SK-N-SH (cell line): ENCODE results near the gene LTB4R2.

Experiments
- CTCF ChIP-seq: fragments of 200-600 bp; sonication (generic); IDR thresholded peaks from 2 replicates; pipeline ENCODE4 v1.6.1; 2017; ENCODE audit warnings: antibody characterized with exemption, mild to moderate bottlenecking, moderate library complexity
- EZH2phosphoT487 ChIP-seq: fragments of 200-600 bp; sonication (generic); IDR thresholded peaks from 2 replicates; pipeline ENCODE4 v1.6.1; 2017; ENCODE audit warnings: low read depth, mixed run types, mild to moderate bottlenecking, antibody characterized with exemption, moderate library complexity, borderline replicate concordance
- JUND ChIP-seq: IDR thresholded peaks from 2 replicates; pipeline ENCODE4 v1.4.0; 2012
- USF1 ChIP-seq: IDR thresholded peaks from 2 replicates; pipeline ENCODE4 v1.4.0; 2012; ENCODE audit warnings: low read depth, borderline replicate concordance
- YY1 ChIP-seq: IDR thresholded peaks from 2 replicates; pipeline ENCODE4 v1.4.0; 2012; ENCODE audit warnings: low read depth, mild to moderate bottlenecking

- TF ChIP-seq EZH2phosphoT487 = no peak
- TF ChIP-seq JUND = no peak
- TF ChIP-seq USF1 = no peak
- TF ChIP-seq CTCF = no peak
- TF ChIP-seq YY1 = no peak
Measured at GRCh38 chr14:24339284-24340151, 29.6 kb downstream of the LTB4R2 start, which contains the start of gene RIPK3.
